ENCODE results near the gene LTC4S. TPM values are rescaled to one million over a fixed set of nuclear protein-coding genes. Genes with fewer than 3 reads are reported as not detected.

The LTC4S gene
- total and polyA plus RNA-seq, 2 experiments from 2014 or later = 3.7 TPM; not detected in 1

GRCh38 chr5:179758955-179759354 lies 34.8 kb upstream of the LTC4S start:
- TF ChIP-seq EZH2phosphoT487 (IDR thresholded peaks at IDR 0.05; ENCODE audit: low read depth, severe bottlenecking, unreplicated experiment) (no peak), EZH2 (IDR thresholded peaks at IDR 0.05; ENCODE audit: borderline replicate concordance) (no peak), CTCF (IDR thresholded peaks at IDR 0.05; ENCODE audit: poor library complexity) (no peak)
- no peak overlapping the region for H3K4me2 ChIP-seq
- no peak for DNase-seq (ENCODE audit: low spot score)
- WGBS (ENCODE audit: low lambda C conversion rate, missing lambda C conversion rate) = 97% methylated on average over 8 of the region's 8 CpGs
- no peaks in the 10 kb centered on the region for H3K9me3 ChIP-seq (ENCODE audit: low read depth)
- H3K27ac ChIP-seq = no peak overlapping the region
- peaks cover 95% of the 10 kb centered on the region for H4K20me1 ChIP-seq (ENCODE audit: insufficient read depth, poor library complexity, severe bottlenecking)
- H3K4me1 ChIP-seq (ENCODE audit: insufficient read depth) = peaks cover 32% of the 10 kb centered on the region
- H3K4me3 ChIP-seq = no peak overlapping the region
- H3K36me3 ChIP-seq (replicated peaks; ENCODE audit: insufficient read depth, low read depth) = no peaks in the 10 kb centered on the region
- H2AFZ ChIP-seq = no peak overlapping the region
- H3K9me2 ChIP-seq (replicated peaks; ENCODE audit: insufficient read depth) = no peaks in the 10 kb centered on the region
- H3K27me3 ChIP-seq = no peaks in the 10 kb centered on the region
- peaks cover 89% of the 10 kb centered on the region for H3K79me2 ChIP-seq

GRCh38 chr5:179759581-179760551 lies 33.9 kb upstream of the LTC4S start:
- H3K4me2 ChIP-seq = no peak overlapping the region
- TF ChIP-seq EZH2 (IDR thresholded peaks at IDR 0.05; ENCODE audit: borderline replicate concordance) = no peak
- no peak for TF ChIP-seq CTCF (IDR thresholded peaks at IDR 0.05; ENCODE audit: poor library complexity)
- TF ChIP-seq EZH2phosphoT487 (IDR thresholded peaks at IDR 0.05; ENCODE audit: low read depth, severe bottlenecking, unreplicated experiment) = no peak
- H3K27me3 ChIP-seq = no peaks in the 10 kb centered on the region
- DNase-seq (ENCODE audit: low spot score) = no peak
- peaks cover 27% of the 10 kb centered on the region for H3K4me1 ChIP-seq (ENCODE audit: insufficient read depth)
- peaks cover 89% of the 10 kb centered on the region for H3K79me2 ChIP-seq
- no peak overlapping the region for H3K27ac ChIP-seq
- no peaks in the 10 kb centered on the region for H3K9me3 ChIP-seq (ENCODE audit: low read depth)
- H3K4me3 ChIP-seq = no peak overlapping the region
- 91% methylated on average over 9 of the region's 9 CpGs for WGBS (ENCODE audit: low lambda C conversion rate, missing lambda C conversion rate)
- H4K20me1 ChIP-seq (ENCODE audit: insufficient read depth, poor library complexity, severe bottlenecking) = peaks cover 91% of the 10 kb centered on the region
- no peak overlapping the region for H2AFZ ChIP-seq
- no peaks in the 10 kb centered on the region for H3K9me2 ChIP-seq (replicated peaks; ENCODE audit: insufficient read depth)
- H3K36me3 ChIP-seq (replicated peaks; ENCODE audit: insufficient read depth, low read depth) = no peaks in the 10 kb centered on the region

- TF ChIP-seq EZH2 (IDR thresholded peaks at IDR 0.05; ENCODE audit: borderline replicate concordance) = no peak
- TF ChIP-seq CTCF (IDR thresholded peaks at IDR 0.05; ENCODE audit: poor library complexity) = no peak
- no peak for TF ChIP-seq EZH2phosphoT487 (IDR thresholded peaks at IDR 0.05; ENCODE audit: low read depth, severe bottlenecking, unreplicated experiment)
- Histone ChIP-seq H2AFZ (no peak overlapping the region), H3K79me2 (peaks cover 89% of the 10 kb centered on the region), H4K20me1 (ENCODE audit: insufficient read depth, poor library complexity, severe bottlenecking) (peaks cover 81% of the 10 kb centered on the region), H3K9me2 (replicated peaks; ENCODE audit: insufficient read depth) (no peaks in the 10 kb centered on the region), H3K4me1 (ENCODE audit: insufficient read depth) (peaks cover 21% of the 10 kb centered on the region), H3K27ac (peak overlapping the region; percentile 41), H3K36me3 (replicated peaks; ENCODE audit: insufficient read depth, low read depth) (no peaks in the 10 kb centered on the region), H3K27me3 (no peaks in the 10 kb centered on the region), H3K4me2 (peak overlapping the region; percentile 3), H3K4me3 (no peak overlapping the region), H3K9me3 (ENCODE audit: low read depth) (no peaks in the 10 kb centered on the region)
- 54% methylated on average over 10 of the region's 10 CpGs for WGBS (ENCODE audit: low lambda C conversion rate, missing lambda C conversion rate)
- peak; percentile 22 for DNase-seq (ENCODE audit: low spot score)
Measured at GRCh38 chr5:179762079-179762780, 31.6 kb upstream of the LTC4S start.

Measured in hepatocyte (in vitro differentiated cells).